Stimulated activated CD8-positive, alpha-beta memory T cell treated with anti-CD3 and anti-CD28 coated beads, Interleukin-7, amount 100 ng/mL, for 24 hours (primary cell): Measurements from ENCODE around the gene RBPJ.

ENCODE experiments used
- DNase-seq: peaks from one replicate; pipeline ENCODE4 v3.0.0-alpha.2; 2020; ENCODE audit warnings: low read depth

RBPJ gene

GRCh38 chr4:26420913-26421312 is 100.1 kb downstream of the RBPJ start:
- DNase-seq, result no peak

GRCh38 chr4:26424153-26424552 is 103.3 kb downstream of the RBPJ start:
- DNase-seq, result no peak

GRCh38 chr4:26424838-26425237 is 104.0 kb downstream of the RBPJ start:
- DNase-seq, result no peak

- no peak for DNase-seq
Observed at GRCh38 chr4:26425953-26426352, 105.1 kb downstream of the RBPJ start.

- DNase-seq, result no peak
Observed at GRCh38 chr4:26426892-26427291, 106.1 kb downstream of the RBPJ start.

GRCh38 chr4:26429910-26430309 is 109.1 kb downstream of the RBPJ start:
- DNase-seq, result no peak

GRCh38 chr4:26431461-26432180 is 110.8 kb downstream of the RBPJ start:
- DNase-seq, result no peak

GRCh38 chr4:26432419-26432818 is 111.6 kb downstream of the RBPJ start:
- no peak for DNase-seq

- DNase-seq, result no peak
Observed at GRCh38 chr4:26433556-26433955, 112.7 kb downstream of the RBPJ start.

- DNase-seq, result no peak
Observed at GRCh38 chr4:26434030-26434639, 113.3 kb downstream of the RBPJ start.

GRCh38 chr4:26441102-26441501 is 120.3 kb downstream of the RBPJ start:
- DNase-seq, result no peak

GRCh38 chr4:26441771-26442170 is 121.0 kb downstream of the RBPJ start:
- no peak for DNase-seq

- DNase-seq, result no peak
Observed at GRCh38 chr4:26447378-26447777, 126.6 kb downstream of the RBPJ start.

- no peak for DNase-seq
Observed at GRCh38 chr4:26450418-26450817, 129.6 kb downstream of the RBPJ start.

- no peak for DNase-seq
Observed at GRCh38 chr4:26451597-26451996, 130.8 kb downstream of the RBPJ start.

GRCh38 chr4:26452565-26453531 is 132.0 kb downstream of the RBPJ start:
- DNase-seq, result no peak

GRCh38 chr4:26454961-26455360 is 134.1 kb downstream of the RBPJ start:
- no peak for DNase-seq

GRCh38 chr4:26455571-26455970 is 134.8 kb downstream of the RBPJ start:
- DNase-seq, result no peak

GRCh38 chr4:26457412-26457811 is 136.6 kb downstream of the RBPJ start:
- no peak for DNase-seq

- DNase-seq, result no peak
Observed at GRCh38 chr4:26458157-26458561, 137.3 kb downstream of the RBPJ start.

- DNase-seq, result no peak
Observed at GRCh38 chr4:26459054-26459755, 138.4 kb downstream of the RBPJ start.
